ENCODE measurements around the gene PNPLA5. TPM values are rescaled to one million over a fixed set of nuclear protein-coding genes. Genes with fewer than 3 reads are reported as not detected.

Gene PNPLA5
- total RNA-seq, 1 experiment from 2014 or later, result 5.5 TPM

DNA sequence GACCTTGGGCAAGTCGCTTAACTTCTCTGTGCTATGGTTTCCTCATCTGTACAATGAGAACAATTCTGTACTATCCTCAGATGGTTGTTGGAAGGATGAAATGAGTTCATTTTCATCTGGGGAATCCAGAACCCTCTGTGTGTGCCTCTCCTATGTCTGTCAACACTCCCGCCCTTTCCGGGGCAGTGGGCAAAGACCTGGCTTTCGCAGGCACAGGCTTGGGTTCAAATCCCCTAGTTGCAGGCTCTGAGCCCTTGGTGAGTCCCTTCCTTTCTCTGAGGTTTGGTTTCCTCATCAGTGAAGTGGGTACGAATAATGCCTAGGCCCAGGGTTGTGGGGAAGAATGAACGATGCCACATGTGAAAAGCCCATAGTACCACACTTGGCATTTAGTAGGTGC, 6.0 kb downstream of the PNPLA5 start:
- H2BK120ac ChIP-seq (ENCODE audit: low read depth, low read length, poor library complexity, severe bottlenecking), result no peak overlapping the region
- peaks cover 5 to 13% (median 8%) of the 10 kb centered on the region in 3 experiments; a peak in 5 of 7 replicates for H3K36me3 Mint-ChIP-seq (ENCODE audit: insufficient read depth in 1 of 3, low read depth in 3 of 3)
- H3K79me2 ChIP-seq (ENCODE audit: insufficient read depth, low read length), result no peaks in the 10 kb centered on the region
- no peak overlapping the region for H2AFZ ChIP-seq (ENCODE audit: low read length)
- no peaks in the 10 kb centered on the region for H3K9me3 Mint-ChIP-seq
- no peak overlapping the region for H2BK15ac ChIP-seq (ENCODE audit: low read depth, low read length)
- no peaks in the 10 kb centered on the region for H3K79me1 ChIP-seq (ENCODE audit: insufficient read depth, low read depth, low read length, poor library complexity, severe bottlenecking)
- no peak overlapping the region for H3K9ac ChIP-seq (ENCODE audit: extremely low read depth, insufficient read length, low read length)
- no peak overlapping the region for H2AK5ac ChIP-seq (ENCODE audit: insufficient read length, low read length)
- H3K14ac ChIP-seq (ENCODE audit: insufficient read depth, low read length), result no peak overlapping the region
- H3K27ac Mint-ChIP-seq, result no peak overlapping the region
- no peak for DNase-seq
- no peak overlapping the region for H2BK12ac ChIP-seq (ENCODE audit: insufficient read length, low read depth, low read length)
- H3K27ac ChIP-seq (ENCODE audit: insufficient read length, low read depth, low read length), result no peak overlapping the region
- no peak overlapping the region for H3K18ac ChIP-seq (ENCODE audit: insufficient read length, low read depth, low read length)
- H3K9me3 ChIP-seq (ENCODE audit: control insufficient read depth, low read depth, low read length), result no peaks in the 10 kb centered on the region
- TF ChIP-seq, protein P1, sequence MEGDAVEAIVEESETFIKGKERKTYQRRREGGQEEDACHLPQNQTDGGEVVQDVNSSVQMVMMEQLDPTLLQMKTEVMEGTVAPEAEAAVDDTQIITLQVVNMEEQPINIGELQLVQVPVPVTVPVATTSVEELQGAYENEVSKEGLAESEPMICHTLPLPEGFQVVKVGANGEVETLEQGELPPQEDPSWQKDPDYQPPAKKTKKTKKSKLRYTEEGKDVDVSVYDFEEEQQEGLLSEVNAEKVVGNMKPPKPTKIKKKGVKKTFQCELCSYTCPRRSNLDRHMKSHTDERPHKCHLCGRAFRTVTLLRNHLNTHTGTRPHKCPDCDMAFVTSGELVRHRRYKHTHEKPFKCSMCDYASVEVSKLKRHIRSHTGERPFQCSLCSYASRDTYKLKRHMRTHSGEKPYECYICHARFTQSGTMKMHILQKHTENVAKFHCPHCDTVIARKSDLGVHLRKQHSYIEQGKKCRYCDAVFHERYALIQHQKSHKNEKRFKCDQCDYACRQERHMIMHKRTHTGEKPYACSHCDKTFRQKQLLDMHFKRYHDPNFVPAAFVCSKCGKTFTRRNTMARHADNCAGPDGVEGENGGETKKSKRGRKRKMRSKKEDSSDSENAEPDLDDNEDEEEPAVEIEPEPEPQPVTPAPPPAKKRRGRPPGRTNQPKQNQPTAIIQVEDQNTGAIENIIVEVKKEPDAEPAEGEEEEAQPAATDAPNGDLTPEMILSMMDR (conservative IDR thresholded peaks at IDR 0.05), result no peak
- no peak overlapping the region for H3K23ac ChIP-seq (ENCODE audit: insufficient read length, low read depth, low read length)
- H4K8ac ChIP-seq (replicated peaks; ENCODE audit: insufficient read length, low read depth, low read length), result no peak overlapping the region
- peaks cover 11% of the 10 kb centered on the region for H3K27me3 Mint-ChIP-seq (ENCODE audit: low read depth)
- no peak overlapping the region for H2BK5ac ChIP-seq (ENCODE audit: insufficient read length, low read length)
- no peak overlapping the region for H2BK20ac ChIP-seq (ENCODE audit: low read depth, low read length, poor library complexity, severe bottlenecking)
- H3K23me2 ChIP-seq (ENCODE audit: insufficient read length, low read depth, low read length, poor library complexity, severe bottlenecking), result peaks cover 1% of the 10 kb centered on the region
- H4K5ac ChIP-seq (ENCODE audit: insufficient read length, low read depth, low read length), result no peak overlapping the region
- H3K56ac ChIP-seq (ENCODE audit: insufficient read length, low read depth, low read length), result no peak overlapping the region
- no peak overlapping the region for H3K4ac ChIP-seq (ENCODE audit: low read depth, low read length)
- H3K27me3 ChIP-seq (ENCODE audit: insufficient read depth, low read length), result no peaks in the 10 kb centered on the region
- H3K4me1 ChIP-seq (ENCODE audit: insufficient read depth, low read length), result no peaks in the 10 kb centered on the region
- H3T11ph ChIP-seq (ENCODE audit: low read length), result no peak overlapping the region
- no peak overlapping the region for H3K4me3 Mint-ChIP-seq
- WGBS (ENCODE audit: extremely low coverage, insufficient read length, low lambda C conversion rate), result no CpG with 5 or more reads among the region's 6 CpGs
- no peak overlapping the region for H3K4me2 ChIP-seq (ENCODE audit: insufficient read depth, insufficient read length, low read length)
- H4K20me1 ChIP-seq (ENCODE audit: control insufficient read depth, insufficient read depth, insufficient read length), result no peaks in the 10 kb centered on the region
- H4K91ac ChIP-seq (ENCODE audit: insufficient read length, low read depth, low read length), result no peak overlapping the region
- peaks cover 7 to 13% of the 10 kb centered on the region in 2 experiments for H3K4me1 Mint-ChIP-seq

Measured in H9 (cell line).